K562 (cell line): ENCODE results near the gene KLRF2. TPM values are rescaled to one million over a fixed set of nuclear protein-coding genes. Genes with fewer than 3 reads are reported as not detected.

Experiments
- ATAC-seq: fragments of 200-7000 bp; cut with Tn5 transposase; 3 replicates; pipeline ENCODE4 v1.9.1; 2020; ENCODE audit warnings: moderate library complexity
- BruUV-seq: library from RNA; stranded (reverse); fragments of 400-500 nt; replicated peaks from 2 replicates; lab custom pipeline; 2021; lab: Mats Ljungman, UMichigan
- CTCF ChIA-PET: fragments of 300-600 bp; formaldehyde crosslinking; extraction: SDS; loops from one replicate; lab custom pipeline; 2021; ENCODE audit warnings: low intra/inter-chr PET ratio; lab: Yijun Ruan, JAX
- POLR2A ChIA-PET: fragments of 300-600, 350-650 bp; sonication (Branson Sonifier 250); formaldehyde crosslinking; extraction: SDS; loops from one replicate; lab custom pipeline; 2021; ENCODE audit warnings: antibody characterized with exemption, inconsistent platforms; lab: Yijun Ruan, JAX
- DNase-seq, 4 experiments: peaks; one replicate each; pipeline versions ENCODE4 v3.0.0 to v3.0.0-alpha.2; 2011 to 2018; ENCODE audit warnings: low spot score in 3 of 4, mixed read lengths in 3 of 4; ENCODE audit errors: extremely low read depth in 1 of 4
- FAIRE-seq: peaks from 2 replicates; lab custom pipeline; 2011; peaks lifted over from hg19 to GRCh38; lab: Jason Lieb, UNC
- H2AFZ ChIP-seq: 2 replicates; pipeline ENCODE4 v1.6.0; 2011; ENCODE audit warnings: low read depth, low read length, control low read depth, inconsistent platforms
- H3K27ac ChIP-seq: fragments of 200-600 bp; 3 replicates; pipeline ENCODE4 v1.8.0; 2011; ENCODE audit warnings: low read depth, mild to moderate bottlenecking, control low read depth, inconsistent platforms, low read length, moderate library complexity, mixed read lengths; ENCODE audit errors: extremely low read depth
- H3K27me3 ChIP-seq, 2 experiments: fragments of 300-600 bp in 1 of 2; 2 replicates in 1 of 2; 3 replicates in 1 of 2; pipeline versions ENCODE4 v1.6.0 to v1.8.0; 2011; ENCODE audit warnings: inconsistent platforms in 2 of 2, low read length in 2 of 2, mild to moderate bottlenecking in 1 of 2, mixed read lengths in 1 of 2, moderate library complexity in 1 of 2; ENCODE audit not compliant: control insufficient read depth in 2 of 2, insufficient read depth in 2 of 2
- H3K36me3 ChIP-seq: fragments of 300-600 bp; 3 replicates; pipeline ENCODE4 v1.8.0; 2011; ENCODE audit warnings: mild to moderate bottlenecking, low read length, inconsistent platforms; ENCODE audit not compliant: control insufficient read depth, insufficient read depth
- H3K4me1 ChIP-seq, 2 experiments: fragments of 200-600 bp in 1 of 2; replicated peaks in 1 of 2; 2 replicates in 1 of 2; 3 replicates in 1 of 2; pipeline versions ENCODE4 v1.5.1 to v1.8.0; 2011; ENCODE audit warnings: inconsistent platforms in 2 of 2, low read length in 2 of 2, mild to moderate bottlenecking in 1 of 2, mixed read lengths in 1 of 2, moderate library complexity in 1 of 2; ENCODE audit not compliant: control insufficient read depth in 2 of 2, insufficient read depth in 2 of 2
- H3K4me2 ChIP-seq: 2 replicates; pipeline ENCODE4 v1.6.1; 2011; ENCODE audit warnings: low read length, control low read depth, inconsistent platforms, mixed read lengths; ENCODE audit not compliant: insufficient read depth
- H3K4me3 ChIP-seq: fragments of 200-600 bp; sonication (generic), shearing (Covaris generic); 2 replicates; pipeline ENCODE4 v1.5.1; 2016; ENCODE audit warnings: control low read depth, inconsistent platforms
- H3K79me2 ChIP-seq: fragments of 200-600 bp; 3 replicates; pipeline ENCODE4 v1.8.0; 2011; ENCODE audit warnings: low read length, inconsistent platforms; ENCODE audit not compliant: control insufficient read depth, insufficient read depth
- H3K9ac ChIP-seq, 2 experiments: 2 replicates each; pipeline versions ENCODE4 v1.6.0 to v1.6.1; 2011; ENCODE audit warnings: low read depth in 2 of 2, low read length in 2 of 2, control low read depth in 1 of 2, inconsistent platforms in 1 of 2, mild to moderate bottlenecking in 1 of 2, mixed read lengths in 1 of 2; ENCODE audit not compliant: insufficient read depth in 1 of 2
- H3K9me1 ChIP-seq: one replicate; pipeline ENCODE4 v1.6.0; 2011; ENCODE audit warnings: inconsistent platforms, mild to moderate bottlenecking, low read length, moderate library complexity; ENCODE audit not compliant: control insufficient read depth, insufficient read depth
- H3K9me3 ChIP-seq: replicated peaks from 2 replicates; pipeline ENCODE4 v1.5.1; 2011; ENCODE audit warnings: low read depth, low read length, inconsistent platforms; ENCODE audit not compliant: control insufficient read depth, insufficient read depth
- H4K20me1 ChIP-seq: replicated peaks from 2 replicates; pipeline ENCODE4 v1.6.1; 2011; ENCODE audit warnings: low read length, inconsistent platforms, mixed read lengths; ENCODE audit not compliant: control insufficient read depth, insufficient read depth
- C11orf30 ChIP-seq: fragments of 450-650 bp; IDR thresholded peaks from 2 replicates; pipeline ENCODE4 v1.6.1; 2016; ENCODE audit warnings: low read depth, mild to moderate bottlenecking
- CBX5 ChIP-seq: IDR thresholded peaks from 2 replicates; pipeline ENCODE4 v1.6.1; 2014; ENCODE audit warnings: low read depth, borderline replicate concordance
- FOXO4 ChIP-seq: fragments of 450-650 bp; formaldehyde crosslinking; IDR thresholded peaks from 2 replicates; pipeline ENCODE4 v1.4.0; 2020; ENCODE audit warnings: mild to moderate bottlenecking, moderate library complexity
- MED1 ChIP-seq: sonication (generic); formaldehyde crosslinking; IDR thresholded peaks from 2 replicates; pipeline ENCODE4 v1.8.1; 2023; ENCODE audit warnings: missing genetic modification reagents, borderline replicate concordance
- NCOA6 ChIP-seq: fragments of 450-650 bp; IDR thresholded peaks from 2 replicates; pipeline ENCODE4 v1.6.1; 2017; ENCODE audit warnings: mild to moderate bottlenecking
- NRF1 ChIP-seq, 2 experiments: fragments of 450-650 bp; IDR thresholded peaks in 1 of 2; conservative IDR thresholded peaks in 1 of 2; 2 replicates each; pipeline ENCODE4 v1.6.1; 2014; ENCODE audit warnings: mild to moderate bottlenecking in 2 of 2
- POU5F1 ChIP-seq: fragments of 150-350 bp; IDR thresholded peaks from 2 replicates; pipeline ENCODE4 v1.6.1; 2014; ENCODE audit warnings: borderline replicate concordance, low read length, low read depth, mild to moderate bottlenecking; ENCODE audit not compliant: partially characterized antibody
- RFX5 ChIP-seq: IDR thresholded peaks from 2 replicates; pipeline ENCODE4 v1.6.1; 2011; ENCODE audit warnings: low read depth, mild to moderate bottlenecking, improper control_type of control experiment, low read length
- RNF2 ChIP-seq: sonication (generic); IDR thresholded peaks from 2 replicates; pipeline ENCODE4 v1.6.1; 2016
- SMC3 ChIP-seq: conservative IDR thresholded peaks from 2 replicates; pipeline ENCODE4 v1.6.1; 2011; ENCODE audit warnings: low read depth, low read length, improper control_type of control experiment; ENCODE audit not compliant: insufficient read depth
- SUPT5H ChIP-seq: fragments of 450-650 bp; IDR thresholded peaks from 2 replicates; pipeline ENCODE4 v1.6.1; 2016
- XRCC3 ChIP-seq: fragments of 450-650 bp; IDR thresholded peaks from 2 replicates; pipeline ENCODE4 v1.6.1; 2017; ENCODE audit warnings: mild to moderate bottlenecking, moderate library complexity
- ZBTB17 ChIP-seq: fragments of 450-650 bp; formaldehyde crosslinking; IDR thresholded peaks from 2 replicates; pipeline ENCODE4 v1.4.0; 2020; ENCODE audit warnings: mild to moderate bottlenecking
- ZNF324 ChIP-seq: fragments of 250-450 bp; sonication (Bioruptor Pico); IDR thresholded peaks from 2 replicates; pipeline ENCODE4 v1.4.0; 2020; ENCODE audit warnings: mild to moderate bottlenecking
- WGBS: fragments of 100-300 bp; shearing (Covaris generic); methylation state at CpG from one replicate; pipeline ENCODE4 v1.1.6; 2016; ENCODE audit warnings: low coverage, mixed read lengths; ENCODE audit not compliant: insufficient coverage; ENCODE audit errors: missing lambda C conversion rate; 5-methylcytosine and 5-hydroxymethylcytosine counted together
- in situ Hi-C: fragments of 300-500 bp; cut with MboI; formaldehyde crosslinking; loops from 4 replicates; pipeline ENCODE4 v1.15.0; 2018; ENCODE audit warnings: inconsistent platforms, mixed read lengths
- intact Hi-C: fragments of 100-400 bp; cut with micrococcal nuclease; formaldehyde crosslinking; loops from 2 replicates; pipeline ENCODE4 v1.14.2; 2022
- polyA plus RNA-seq, 8 experiments: library from polyadenylated mRNA; depleted of rRNA in 4 of 8; stranded (reverse) in 5 of 8; unstranded in 3 of 8; fragments of >200 nt; fragmentation: Nextera tagmentation in 2 of 8; fragmentation: Illumina TruSeq in 1 of 8; extraction: Ambion mirVana in 2 of 8; extraction: Trizol in 1 of 8; gene quantifications; 2 replicates each; pipeline versions ENCODE4 v1.2.1 to v1.2.3, GENCODE V29; 2011 to 2014; ENCODE audit warnings: inconsistent platforms in 1 of 8, missing spikeins in 1 of 8
- total RNA-seq, 7 experiments: library from RNA; depleted of rRNA in 6 of 7; stranded (reverse); fragments of >200 nt in 6 of 7; fragmentation: Illumina TruSeq in 2 of 7; extraction: Trizol in 2 of 7; gene quantifications; 2 replicates each; pipeline versions ENCODE4 v1.2.1 to v1.2.3, GENCODE V29; 2011 to 2021; ENCODE audit warnings: low replicate concordance in 1 of 7
- TF ChIP-seq, protein P1 (sequence below), 2 experiments: fragments of 450-650 bp; IDR thresholded peaks; 2 replicates each; pipeline ENCODE4 v1.6.1; 2018; ENCODE audit warnings: mild to moderate bottlenecking in 2 of 2, low read depth in 1 of 2; ENCODE audit not compliant: partially characterized antibody in 2 of 2
- TF ChIP-seq, protein P2 (sequence below): sonication (generic); formaldehyde crosslinking; IDR thresholded peaks from 2 replicates; pipeline ENCODE4 v1.9.0; 2022; ENCODE audit warnings: mild to moderate bottlenecking, missing genetic modification reagents
- TF ChIP-seq, protein P3 (sequence below): sonication (generic); formaldehyde crosslinking; IDR thresholded peaks from 2 replicates; pipeline ENCODE4 v1.9.0; 2022; ENCODE audit warnings: mild to moderate bottlenecking, missing genetic modification reagents

Gene KLRF2
- total and polyA plus RNA-seq, 9 of the 15 experiments (the other 6 are each of a cell fraction or from before 2014, with no cell fraction given), result not detected

DNA sequence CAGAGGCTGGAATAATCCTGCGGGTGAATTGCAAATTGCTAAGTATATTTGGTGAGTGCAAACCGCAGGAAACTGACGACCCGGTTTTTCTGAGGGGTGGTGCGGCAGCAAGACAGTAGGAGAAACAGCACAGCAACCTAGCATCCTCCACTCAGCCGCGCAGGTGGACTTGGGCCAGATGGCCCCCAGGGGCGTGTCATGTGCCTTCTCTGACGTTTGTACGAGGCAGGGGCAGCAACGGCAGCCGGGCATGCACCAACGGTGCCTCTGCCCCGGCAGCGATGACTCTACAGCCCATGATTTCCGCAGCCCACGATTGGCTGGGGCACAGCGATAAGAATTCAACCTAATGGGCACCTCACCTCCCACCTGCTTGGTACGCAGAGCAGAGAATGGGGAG lies 62.0 kb downstream of the KLRF2 start (continued):
- TF ChIP-seq CBX5, result no peak
- TF ChIP-seq C11orf30, result no peak
- TF ChIP-seq XRCC3, result no peak
- TF ChIP-seq RNF2, result no peak
- no peak for TF ChIP-seq ZBTB17 (CRISPR knock-in tag)
- TF ChIP-seq FOXO4 (CRISPR knock-in tag), result no peak
- TF ChIP-seq MED1 (CRISPR knock-in tag), result no peak
- TF ChIP-seq POU5F1, result no peak
- no peak for TF ChIP-seq ZNF324 (CRISPR knock-in tag)

DNA sequence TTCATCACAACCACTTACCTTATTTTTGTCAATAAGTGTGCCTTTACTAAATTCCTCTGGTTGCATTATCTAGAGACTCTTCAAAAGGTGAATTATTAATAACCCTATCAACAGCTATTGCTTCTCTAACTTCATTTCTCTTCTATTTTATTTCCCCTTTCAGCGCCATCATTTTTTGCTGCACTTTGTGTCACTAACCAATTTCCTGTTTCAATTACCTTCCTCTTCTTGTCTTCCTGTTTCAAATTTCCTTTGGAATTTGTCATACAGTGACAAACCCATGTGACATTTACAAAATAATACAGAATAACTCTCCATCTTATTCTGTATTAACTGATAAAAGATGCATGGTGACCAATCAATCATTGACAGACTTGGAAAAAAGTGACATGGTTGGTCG lies 63.1 kb downstream of the KLRF2 start:
- in situ Hi-C loops (no loop called here), intact Hi-C loops (no loop called here)
- H3K27me3 ChIP-seq, result peaks cover 3 to 11% of the 10 kb centered on the region in 2 experiments
- no TSS peak for BruUV-seq
- no peaks in the 10 kb centered on the region for H3K79me2 ChIP-seq
- H3K4me2 ChIP-seq, result no peak overlapping the region
- H3K27ac ChIP-seq, result no peak overlapping the region
- H3K9me1 ChIP-seq, result no peaks in the 10 kb centered on the region
- ChIA-PET POLR2A (no interaction called here), CTCF (no interaction called here)
- H4K20me1 ChIP-seq, result no peaks in the 10 kb centered on the region
- DNase-seq (no peak), FAIRE-seq (no peak), ATAC-seq (no peak)
- H3K4me3 ChIP-seq, result no peak overlapping the region
- no peaks in the 10 kb centered on the region for H3K9me3 ChIP-seq
- H3K36me3 ChIP-seq, result no peaks in the 10 kb centered on the region
- H2AFZ ChIP-seq, result no peak overlapping the region
- 0% methylated on average over 2 of the region's 2 CpGs for WGBS
- H3K4me1 ChIP-seq, result peaks cover 0 to 4% of the 10 kb centered on the region in 2 experiments; a peak in 2 of 5 replicates
- no peak overlapping the region for H3K9ac ChIP-seq
- TF ChIP-seq SUPT5H, result no peak
- TF ChIP-seq, protein P1, sequence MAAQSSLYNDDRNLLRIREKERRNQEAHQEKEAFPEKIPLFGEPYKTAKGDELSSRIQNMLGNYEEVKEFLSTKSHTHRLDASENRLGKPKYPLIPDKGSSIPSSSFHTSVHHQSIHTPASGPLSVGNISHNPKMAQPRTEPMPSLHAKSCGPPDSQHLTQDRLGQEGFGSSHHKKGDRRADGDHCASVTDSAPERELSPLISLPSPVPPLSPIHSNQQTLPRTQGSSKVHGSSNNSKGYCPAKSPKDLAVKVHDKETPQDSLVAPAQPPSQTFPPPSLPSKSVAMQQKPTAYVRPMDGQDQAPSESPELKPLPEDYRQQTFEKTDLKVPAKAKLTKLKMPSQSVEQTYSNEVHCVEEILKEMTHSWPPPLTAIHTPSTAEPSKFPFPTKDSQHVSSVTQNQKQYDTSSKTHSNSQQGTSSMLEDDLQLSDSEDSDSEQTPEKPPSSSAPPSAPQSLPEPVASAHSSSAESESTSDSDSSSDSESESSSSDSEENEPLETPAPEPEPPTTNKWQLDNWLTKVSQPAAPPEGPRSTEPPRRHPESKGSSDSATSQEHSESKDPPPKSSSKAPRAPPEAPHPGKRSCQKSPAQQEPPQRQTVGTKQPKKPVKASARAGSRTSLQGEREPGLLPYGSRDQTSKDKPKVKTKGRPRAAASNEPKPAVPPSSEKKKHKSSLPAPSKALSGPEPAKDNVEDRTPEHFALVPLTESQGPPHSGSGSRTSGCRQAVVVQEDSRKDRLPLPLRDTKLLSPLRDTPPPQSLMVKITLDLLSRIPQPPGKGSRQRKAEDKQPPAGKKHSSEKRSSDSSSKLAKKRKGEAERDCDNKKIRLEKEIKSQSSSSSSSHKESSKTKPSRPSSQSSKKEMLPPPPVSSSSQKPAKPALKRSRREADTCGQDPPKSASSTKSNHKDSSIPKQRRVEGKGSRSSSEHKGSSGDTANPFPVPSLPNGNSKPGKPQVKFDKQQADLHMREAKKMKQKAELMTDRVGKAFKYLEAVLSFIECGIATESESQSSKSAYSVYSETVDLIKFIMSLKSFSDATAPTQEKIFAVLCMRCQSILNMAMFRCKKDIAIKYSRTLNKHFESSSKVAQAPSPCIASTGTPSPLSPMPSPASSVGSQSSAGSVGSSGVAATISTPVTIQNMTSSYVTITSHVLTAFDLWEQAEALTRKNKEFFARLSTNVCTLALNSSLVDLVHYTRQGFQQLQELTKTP (IDR thresholded peaks at IDR 0.05; ENCODE audit: low read depth in 1 of 2, partially characterized antibody in 2 of 2), result no peak
- no peak for TF ChIP-seq NRF1 (conservative IDR thresholded peaks at IDR 0.05 in 1 of 2, IDR thresholded peaks at IDR 0.05 in 1 of 2)
- no peak for TF ChIP-seq SMC3
- no peak for TF ChIP-seq NCOA6
- TF ChIP-seq, protein P2, sequence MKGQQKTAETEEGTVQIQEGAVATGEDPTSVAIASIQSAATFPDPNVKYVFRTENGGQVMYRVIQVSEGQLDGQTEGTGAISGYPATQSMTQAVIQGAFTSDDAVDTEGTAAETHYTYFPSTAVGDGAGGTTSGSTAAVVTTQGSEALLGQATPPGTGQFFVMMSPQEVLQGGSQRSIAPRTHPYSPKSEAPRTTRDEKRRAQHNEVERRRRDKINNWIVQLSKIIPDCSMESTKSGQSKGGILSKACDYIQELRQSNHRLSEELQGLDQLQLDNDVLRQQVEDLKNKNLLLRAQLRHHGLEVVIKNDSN (CRISPR knock-in tag), result no peak
- no peak for TF ChIP-seq RFX5
- TF ChIP-seq, protein P3, sequence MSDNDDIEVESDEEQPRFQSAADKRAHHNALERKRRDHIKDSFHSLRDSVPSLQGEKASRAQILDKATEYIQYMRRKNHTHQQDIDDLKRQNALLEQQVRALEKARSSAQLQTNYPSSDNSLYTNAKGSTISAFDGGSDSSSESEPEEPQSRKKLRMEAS, result no peak
